ENCODE measurements around the gene TACC2. TPM values are rescaled to one million over a fixed set of nuclear protein-coding genes. Genes with fewer than 3 reads are reported as not detected.
"Not testable (repeated sequence)": the region's sequence is repeated elsewhere in the genome, so short reads cannot be mapped to it uniquely, and the experiment has no call there.

Gene TACC2
- total RNA-seq, 2 experiments from 2014 or later, result not detected

DNA sequence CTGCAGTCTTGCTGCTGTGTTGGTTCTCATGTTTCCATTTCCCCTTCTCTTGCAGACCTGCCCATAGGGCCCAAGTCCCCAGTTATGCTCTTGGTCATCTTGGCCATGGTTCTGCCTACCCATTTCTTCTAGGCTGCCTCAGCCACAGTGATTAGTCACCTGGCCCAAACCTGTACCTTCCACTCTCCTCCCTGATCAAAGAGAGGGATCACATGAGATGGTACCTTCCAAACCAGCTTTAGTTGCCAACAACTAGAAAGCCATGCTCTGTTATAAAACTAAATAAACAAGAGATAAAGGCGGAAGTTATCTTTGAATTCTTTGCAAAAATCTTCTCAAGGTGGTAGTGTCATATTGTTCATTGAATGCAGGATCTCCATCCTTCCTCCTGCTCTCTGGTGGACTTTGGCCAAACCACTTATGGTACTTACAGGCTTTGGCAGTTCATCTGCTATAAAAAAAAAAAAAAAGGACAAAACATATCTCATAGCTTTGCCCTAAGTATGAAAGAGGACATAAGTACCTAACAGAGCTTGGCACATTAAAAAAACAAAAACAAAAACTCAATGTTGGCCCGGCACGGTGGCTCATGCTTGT is 25.8 kb downstream of the TACC2 start:
- H3K4me3 Mint-ChIP-seq, result no peak overlapping the region
- peaks cover 0 to 3% of the 10 kb centered on the region in 2 experiments for H3K27me3 ChIP-seq (ENCODE audit: control insufficient read depth in 1 of 2, insufficient read depth in 2 of 2, low read length in 2 of 2)
- H3K27ac Mint-ChIP-seq, result no peak overlapping the region
- ChIA-PET CTCF (interaction anchor here (0.7 kb wide), 1 partner anchor 1626 kb away, joined by 4 read pairs; no protein-coding TSS in a partner anchor), POLR2A (no interaction called here)
- H3K4me1 ChIP-seq (ENCODE audit: insufficient read depth, low read length), result no peaks in the 10 kb centered on the region
- DNase-seq (no peak), ATAC-seq (ENCODE audit: poor library complexity) (no peak)
- intact Hi-C loops (cut with DNase I, micrococcal nuclease), result no loop called here
- H3K4me1 Mint-ChIP-seq (ENCODE audit: low read depth), result no peaks in the 10 kb centered on the region
- no peaks in the 10 kb centered on the region for H3K9me3 ChIP-seq (ENCODE audit: control insufficient read depth in 1 of 2, insufficient read depth in 1 of 2, low read length in 2 of 2)
- no peak overlapping the region for H3K27ac ChIP-seq (ENCODE audit: low read depth in 1 of 2, low read length in 2 of 2)
- H3K36me3 Mint-ChIP-seq (ENCODE audit: low read depth), result no peaks in the 10 kb centered on the region
- no peaks in the 10 kb centered on the region for H3K36me3 ChIP-seq (ENCODE audit: insufficient read depth, low read length)
- peaks cover 38% of the 10 kb centered on the region for H3K27me3 Mint-ChIP-seq
- no peaks in the 10 kb centered on the region for H3K9me3 Mint-ChIP-seq
- H3K4me3 ChIP-seq (ENCODE audit: low read length), result no peak overlapping the region
- TF ChIP-seq, protein P1, sequence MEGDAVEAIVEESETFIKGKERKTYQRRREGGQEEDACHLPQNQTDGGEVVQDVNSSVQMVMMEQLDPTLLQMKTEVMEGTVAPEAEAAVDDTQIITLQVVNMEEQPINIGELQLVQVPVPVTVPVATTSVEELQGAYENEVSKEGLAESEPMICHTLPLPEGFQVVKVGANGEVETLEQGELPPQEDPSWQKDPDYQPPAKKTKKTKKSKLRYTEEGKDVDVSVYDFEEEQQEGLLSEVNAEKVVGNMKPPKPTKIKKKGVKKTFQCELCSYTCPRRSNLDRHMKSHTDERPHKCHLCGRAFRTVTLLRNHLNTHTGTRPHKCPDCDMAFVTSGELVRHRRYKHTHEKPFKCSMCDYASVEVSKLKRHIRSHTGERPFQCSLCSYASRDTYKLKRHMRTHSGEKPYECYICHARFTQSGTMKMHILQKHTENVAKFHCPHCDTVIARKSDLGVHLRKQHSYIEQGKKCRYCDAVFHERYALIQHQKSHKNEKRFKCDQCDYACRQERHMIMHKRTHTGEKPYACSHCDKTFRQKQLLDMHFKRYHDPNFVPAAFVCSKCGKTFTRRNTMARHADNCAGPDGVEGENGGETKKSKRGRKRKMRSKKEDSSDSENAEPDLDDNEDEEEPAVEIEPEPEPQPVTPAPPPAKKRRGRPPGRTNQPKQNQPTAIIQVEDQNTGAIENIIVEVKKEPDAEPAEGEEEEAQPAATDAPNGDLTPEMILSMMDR (IDR thresholded peaks at IDR 0.05), result no peak

DNA sequence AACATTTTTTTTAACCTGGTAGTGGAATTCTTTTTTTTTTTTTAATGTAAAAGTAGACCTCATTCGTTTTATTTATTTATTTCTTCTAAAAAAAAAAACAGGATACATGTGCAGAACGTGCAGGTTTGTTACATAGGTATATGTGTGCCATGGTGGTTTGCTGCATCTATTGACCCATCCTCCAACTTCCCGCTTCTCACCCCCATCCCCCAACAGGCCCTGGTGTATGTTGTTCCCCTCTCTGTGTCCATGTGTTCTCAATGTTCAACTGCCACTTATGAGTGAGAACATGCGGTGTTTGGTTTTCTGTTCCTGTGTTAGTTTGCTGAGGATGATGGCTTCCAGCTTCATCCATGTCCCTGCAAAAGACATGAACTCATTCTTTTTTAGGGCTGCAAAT is 29.0 kb downstream of the TACC2 start:
- POLR2A ChIA-PET; H3K4me3 ChIP-seq (ENCODE audit: low read length); ATAC-seq (ENCODE audit: poor library complexity); DNase-seq; H3K27me3 ChIP-seq (ENCODE audit: control insufficient read depth in 1 of 2, insufficient read depth in 2 of 2, low read length in 2 of 2); CTCF ChIA-PET; H3K4me1 ChIP-seq (ENCODE audit: insufficient read depth, low read length); H3K4me1 Mint-ChIP-seq (ENCODE audit: low read depth); intact Hi-C loops (cut with DNase I, micrococcal nuclease); H3K9me3 Mint-ChIP-seq; H3K36me3 ChIP-seq (ENCODE audit: insufficient read depth, low read length); H3K27ac ChIP-seq (ENCODE audit: low read depth in 1 of 2, low read length in 2 of 2); H3K4me3 Mint-ChIP-seq; H3K27ac Mint-ChIP-seq; H3K9me3 ChIP-seq (ENCODE audit: control insufficient read depth in 1 of 2, insufficient read depth in 1 of 2, low read length in 2 of 2); H3K36me3 Mint-ChIP-seq (ENCODE audit: low read depth): not testable (repeated sequence)
- H3K27me3 Mint-ChIP-seq, result peaks cover 15% of the 10 kb centered on the region

DNA sequence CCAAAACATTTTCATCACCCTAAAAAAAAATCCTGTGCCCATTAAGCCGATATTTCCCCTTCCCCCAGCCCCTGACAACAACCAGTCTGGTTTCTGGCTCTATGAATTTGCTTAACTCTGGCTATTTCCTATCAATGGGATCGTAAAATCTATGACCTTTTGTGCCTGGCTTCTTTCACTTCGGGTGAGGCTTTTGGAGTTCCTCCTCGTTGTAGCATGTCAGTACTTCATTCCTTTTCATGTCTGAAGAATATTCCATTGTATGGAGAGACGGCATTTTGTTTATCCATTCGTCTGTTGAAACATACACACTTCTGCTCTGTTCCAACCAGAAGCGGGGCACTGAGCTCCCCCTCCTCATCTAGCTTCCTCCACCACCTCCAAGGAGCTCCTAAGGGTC is 29.5 kb downstream of the TACC2 start:
- Mint-ChIP-seq H3K9me3 (no peaks in the 10 kb centered on the region), H3K4me3 (no peak overlapping the region), H3K27me3 (peaks cover 12% of the 10 kb centered on the region), H3K36me3 (ENCODE audit: low read depth) (no peaks in the 10 kb centered on the region), H3K4me1 (ENCODE audit: low read depth) (no peaks in the 10 kb centered on the region), H3K27ac (no peak overlapping the region)
- ATAC-seq (ENCODE audit: poor library complexity) (no peak), DNase-seq (no peak)
- POLR2A ChIA-PET, result no interaction called here
- intact Hi-C loops (cut with DNase I, micrococcal nuclease), result no loop called here
- Histone ChIP-seq H3K27ac (ENCODE audit: low read depth in 1 of 2, low read length in 2 of 2) (no peak overlapping the region), H3K36me3 (ENCODE audit: insufficient read depth, low read length) (no peaks in the 10 kb centered on the region), H3K9me3 (ENCODE audit: control insufficient read depth in 1 of 2, insufficient read depth in 1 of 2, low read length in 2 of 2) (no peaks in the 10 kb centered on the region), H3K4me3 (ENCODE audit: low read length) (no peak overlapping the region), H3K27me3 (ENCODE audit: control insufficient read depth in 1 of 2, insufficient read depth in 2 of 2, low read length in 2 of 2) (peaks cover 0 to 3% of the 10 kb centered on the region in 2 experiments), H3K4me1 (ENCODE audit: insufficient read depth, low read length) (no peaks in the 10 kb centered on the region)
- TF ChIP-seq, protein P1 (IDR thresholded peaks at IDR 0.05), result no peak
- CTCF ChIA-PET, result no interaction called here

DNA sequence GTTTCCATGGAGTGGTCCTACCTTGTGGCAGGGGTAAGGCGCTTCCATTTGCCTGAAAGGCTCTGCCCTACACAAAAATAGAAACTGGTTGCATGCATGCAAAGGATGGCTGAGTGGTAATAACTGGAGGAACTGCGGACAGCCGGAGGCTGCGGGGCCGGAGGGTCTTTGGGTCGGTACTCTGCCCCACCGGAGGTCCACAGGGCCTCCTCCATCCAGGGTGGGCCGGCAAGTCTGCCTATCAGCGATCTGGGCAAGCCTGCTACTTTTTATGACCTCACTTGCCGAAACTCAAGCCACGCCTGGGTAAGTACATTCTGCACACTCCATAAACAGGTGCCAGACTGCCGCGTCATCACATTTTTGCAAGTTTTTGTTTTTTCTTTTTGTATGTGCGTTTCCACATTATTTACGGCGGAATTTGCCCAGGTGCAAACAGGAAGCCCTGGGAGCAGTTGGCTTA is 30.0 kb downstream of the TACC2 start:
- no peaks in the 10 kb centered on the region for H3K4me1 Mint-ChIP-seq (ENCODE audit: low read depth)

More for the DNA sequence above, 30.0 kb downstream of the TACC2 start:
- intact Hi-C loops (cut with DNase I, micrococcal nuclease), result no loop called here
- DNase-seq (no peak), ATAC-seq (ENCODE audit: poor library complexity) (no peak)
- ChIA-PET POLR2A (no interaction called here), CTCF (no interaction called here)
- no peaks in the 10 kb centered on the region for H3K9me3 Mint-ChIP-seq
- peaks cover 12% of the 10 kb centered on the region for H3K27me3 Mint-ChIP-seq
- H3K36me3 Mint-ChIP-seq (ENCODE audit: low read depth), result no peaks in the 10 kb centered on the region
- Histone ChIP-seq H3K4me1 (ENCODE audit: insufficient read depth, low read length) (no peaks in the 10 kb centered on the region), H3K27ac (ENCODE audit: low read depth in 1 of 2, low read length in 2 of 2) (no peak overlapping the region), H3K27me3 (ENCODE audit: control insufficient read depth in 1 of 2, insufficient read depth in 2 of 2, low read length in 2 of 2) (peaks cover 0 to 3% of the 10 kb centered on the region in 2 experiments), H3K9me3 (ENCODE audit: control insufficient read depth in 1 of 2, insufficient read depth in 1 of 2, low read length in 2 of 2) (no peaks in the 10 kb centered on the region), H3K4me3 (ENCODE audit: low read length) (no peak overlapping the region), H3K36me3 (ENCODE audit: insufficient read depth, low read length) (no peaks in the 10 kb centered on the region)
- TF ChIP-seq, protein P1 (IDR thresholded peaks at IDR 0.05), result no peak
- H3K27ac Mint-ChIP-seq, result no peak overlapping the region
- H3K4me3 Mint-ChIP-seq, result no peak overlapping the region
